ENCODE measurements around the gene RAB20. TPM values are rescaled to one million over a fixed set of nuclear protein-coding genes. Genes with fewer than 3 reads are reported as not detected.
A peak's percentile ranks its signal among the peaks of the same experiment; 100 is the strongest.

RAB20 gene
- total and polyA plus RNA-seq, 4 donors: 9.8 to 36.9 (median 25.2) TPM

- no peak for DNase-seq (ENCODE audit: low spot score)
- Histone ChIP-seq H3K27ac (ENCODE audit: low read depth in 1 of 2, low read length in 2 of 2) (no peak overlapping the region), H3K36me3 (ENCODE audit: control insufficient read depth in 4 of 4, insufficient read depth in 3 of 4, low read depth in 1 of 4, low read length in 3 of 4) (no peaks in the 10 kb centered on the region), H3K4me3 (ENCODE audit: low read depth in 1 of 3, low read length in 3 of 3) (no peak overlapping the region), H3K4me1 (ENCODE audit: control insufficient read depth in 4 of 4, insufficient read depth in 4 of 4, low read length in 3 of 4) (peaks cover 0 to 8% (median 0%) of the 10 kb centered on the region in 4 donors), H3K9me3 (ENCODE audit: control insufficient read depth in 4 of 4, low read length in 3 of 4) (no peaks in the 10 kb centered on the region), H3K27me3 (ENCODE audit: control insufficient read depth in 4 of 4, insufficient read depth in 4 of 4, low read length in 3 of 4) (peaks cover 0 to 3% (median 0%) of the 10 kb centered on the region in 4 donors), H3K9ac (ENCODE audit: low read depth in 1 of 2, low read length in 2 of 2) (no peak overlapping the region)
- TF ChIP-seq FOXA2 (IDR thresholded peaks at IDR 0.05) (no peak), EGR1 (IDR thresholded peaks at IDR 0.05; ENCODE audit: low read depth in 2 of 2) (no peak), ZBTB33 (IDR thresholded peaks at IDR 0.05) (no peak), YY1 (IDR thresholded peaks at IDR 0.05) (no peak), MAX (IDR thresholded peaks at IDR 0.05) (no peak), JUND (IDR thresholded peaks at IDR 0.05) (no peak), RXRA (IDR thresholded peaks at IDR 0.05) (no peak), RAD21 (IDR thresholded peaks at IDR 0.05) (no peak), NR2F2 (IDR thresholded peaks at IDR 0.05) (no peak), GABPA (IDR thresholded peaks at IDR 0.05 in 1 of 2, conservative IDR thresholded peaks at IDR 0.05 in 1 of 2) (no peak), FOXA1 (IDR thresholded peaks at IDR 0.05) (no peak)
- WGBS: 78% methylated on average over 7 of the region's 7 CpGs
These were observed 14.5 kb upstream of the RAB20 start for GRCh38 chr13:110576070-110576394.

GRCh38 chr13:110575322-110576069 lies 14.0 kb upstream of the RAB20 start:
- TF ChIP-seq REST (IDR thresholded peaks at IDR 0.05) (no peak), YY1 (IDR thresholded peaks at IDR 0.05) (no peak), CTCF (IDR thresholded peaks at IDR 0.05; ENCODE audit: low read depth, low read length, missing input control) (no peak), RAD21 (IDR thresholded peaks at IDR 0.05) (peak; percentile 45 to 52)
- 50% methylated on average over 15 of the region's 15 CpGs for WGBS
- Histone ChIP-seq H3K4me3 (ENCODE audit: low read depth in 1 of 3, low read length in 3 of 3) (no peak overlapping the region), H3K27me3 (ENCODE audit: control insufficient read depth in 4 of 4, insufficient read depth in 4 of 4, low read length in 3 of 4) (peaks cover 0 to 3% (median 0%) of the 10 kb centered on the region in 4 donors), H3K27ac (ENCODE audit: low read depth in 1 of 2, low read length in 2 of 2) (no peak overlapping the region), H3K9me3 (ENCODE audit: control insufficient read depth in 4 of 4, low read length in 3 of 4) (no peaks in the 10 kb centered on the region), H3K36me3 (ENCODE audit: control insufficient read depth in 4 of 4, insufficient read depth in 3 of 4, low read depth in 1 of 4, low read length in 3 of 4) (no peaks in the 10 kb centered on the region), H3K9ac (ENCODE audit: low read depth in 1 of 2, low read length in 2 of 2) (no peak overlapping the region), H3K4me1 (ENCODE audit: control insufficient read depth in 4 of 4, insufficient read depth in 4 of 4, low read length in 3 of 4) (peaks cover 0 to 8% (median 0%) of the 10 kb centered on the region in 4 donors)
- DNase-seq (ENCODE audit: low spot score): no peak

Data from liver (tissue), 9 donors.